ENCODE results near the gene HIVEP3. TPM values are rescaled to one million over a fixed set of nuclear protein-coding genes. Genes with fewer than 3 reads are reported as not detected.

Gene HIVEP3
- total RNA-seq, 1 experiment from 2014 or later, result 1.4 TPM

- Histone ChIP-seq H2BK120ac (ENCODE audit: low read depth, low read length, poor library complexity, severe bottlenecking) (no peak overlapping the region), H3K23ac (ENCODE audit: insufficient read length, low read depth, low read length) (no peak overlapping the region), H2AFZ (ENCODE audit: low read length) (no peak overlapping the region), H2AK5ac (ENCODE audit: insufficient read length, low read length) (no peak overlapping the region), H3K79me1 (ENCODE audit: insufficient read depth, low read depth, low read length, poor library complexity, severe bottlenecking) (no peaks in the 10 kb centered on the region), H2BK12ac (ENCODE audit: insufficient read length, low read depth, low read length) (no peak overlapping the region), H3K4me1 (ENCODE audit: insufficient read depth, low read length) (no peaks in the 10 kb centered on the region), H2BK20ac (ENCODE audit: low read depth, low read length, poor library complexity, severe bottlenecking) (no peak overlapping the region), H3K18ac (ENCODE audit: insufficient read length, low read depth, low read length) (no peak overlapping the region), H3K23me2 (ENCODE audit: insufficient read length, low read depth, low read length, poor library complexity, severe bottlenecking) (no peaks in the 10 kb centered on the region), H2BK5ac (ENCODE audit: insufficient read length, low read length) (no peak overlapping the region), H4K8ac (replicated peaks; ENCODE audit: insufficient read length, low read depth, low read length) (no peak overlapping the region), H3T11ph (ENCODE audit: low read length) (no peak overlapping the region), H3K4ac (ENCODE audit: low read depth, low read length) (no peak overlapping the region), H3K9me3 (ENCODE audit: control insufficient read depth, low read depth, low read length) (no peaks in the 10 kb centered on the region), H3K56ac (ENCODE audit: insufficient read length, low read depth, low read length) (no peak overlapping the region), H4K5ac (ENCODE audit: insufficient read length, low read depth, low read length) (no peak overlapping the region), H3K14ac (ENCODE audit: insufficient read depth, low read length) (no peak overlapping the region), H3K27ac (ENCODE audit: insufficient read length, low read depth, low read length) (no peak overlapping the region), H3K79me2 (ENCODE audit: insufficient read depth, low read length) (no peaks in the 10 kb centered on the region), H2BK15ac (ENCODE audit: low read depth, low read length) (no peak overlapping the region), H4K20me1 (ENCODE audit: control insufficient read depth, insufficient read depth, insufficient read length) (no peaks in the 10 kb centered on the region), H3K9ac (ENCODE audit: extremely low read depth, insufficient read length, low read length) (no peak overlapping the region), H4K91ac (ENCODE audit: insufficient read length, low read depth, low read length) (no peak overlapping the region), H3K4me2 (ENCODE audit: insufficient read depth, insufficient read length, low read length) (no peak overlapping the region), H3K27me3 (ENCODE audit: insufficient read depth, low read length) (no peaks in the 10 kb centered on the region)
- Mint-ChIP-seq H3K36me3 (ENCODE audit: insufficient read depth in 1 of 3, low read depth in 3 of 3) (no peaks in the 10 kb centered on the region), H3K4me3 (no peak overlapping the region), H3K4me1 (peaks cover 2 to 3% of the 10 kb centered on the region in 2 experiments; a peak in 3 of 4 replicates), H3K27ac (no peak overlapping the region), H3K9me3 (no peaks in the 10 kb centered on the region), H3K27me3 (ENCODE audit: low read depth) (peaks cover 3% of the 10 kb centered on the region)
- WGBS (ENCODE audit: extremely low coverage, insufficient read length, low lambda C conversion rate), result no CpG with 5 or more reads among the region's 5 CpGs
- no peak for TF ChIP-seq CTCF (conservative IDR thresholded peaks at IDR 0.05)
- no peak for DNase-seq
Measured at GRCh38 chr1:41700581-41700980, 218.1 kb downstream of the HIVEP3 start.

Data from H9 (cell line).